ENCODE results near the gene A2M. TPM values are rescaled to one million over a fixed set of nuclear protein-coding genes. Genes with fewer than 3 reads are reported as not detected.

Gene A2M
- total and polyA plus RNA-seq, 4 experiments from 2014 or later: 3.0 to 3.2 (median 3.1) TPM; not detected in 1

- H3K36me3 ChIP-seq (ENCODE audit: insufficient read depth, low read length): no peaks in the 10 kb centered on the region
- POLR2A ChIA-PET (ENCODE audit: partially characterized antibody): interaction anchor here (0.7 to 19.6 kb wide), 5 partner anchors 10 to 85 kb away, joined by 3 to 492 read pairs (median 4); partner anchors contain the start of gene M6PR
- peaks cover 81% of the 10 kb centered on the region for H3K4me1 ChIP-seq (ENCODE audit: insufficient read depth, low read length)
- Mint-ChIP-seq H3K4me1 (peaks cover 58 to 90% (median 69%) of the 10 kb centered on the region in 4 donors), H3K9me3 (peaks cover 0 to 2% (median 0%) of the 10 kb centered on the region in 8 donors), H3K27ac (peak overlapping the region in 6 of 7 donors; percentile 7 to 85 (median 59)), H3K27me3 (no peaks in the 10 kb centered on the region), H3K4me3 (peak overlapping the region in 1 of 8 donors; percentile 74), H3K36me3 (peaks cover 28 to 41% of the 10 kb centered on the region in 2 donors)
- H3K27ac ChIP-seq (ENCODE audit: low read depth, low read length): no peak overlapping the region
- DNase-seq: no peak
- no peak overlapping the region for H3K4me3 ChIP-seq (ENCODE audit: low read length in 2 of 2)
- CTCF ChIA-PET (ENCODE audit: partially characterized antibody): interaction anchor here (1.1 to 21.2 kb wide), 8 partner anchors 12 to 427 kb away, joined by 3 to 561 read pairs (median 6); partner anchors contain the start of gene M6PR
- H3K9me3 ChIP-seq (ENCODE audit: control insufficient read depth in 1 of 2, low read length in 2 of 2): no peaks in the 10 kb centered on the region
- H3K27me3 ChIP-seq (ENCODE audit: insufficient read depth, low read length): no peaks in the 10 kb centered on the region
- intact Hi-C loops (cut with micrococcal nuclease): no loop called here
Measured at GRCh38 chr12:9036227-9036626, 79.5 kb downstream of the A2M start.

GRCh38 chr12:9034095-9034494 lies 81.6 kb downstream of the A2M start:
- Histone ChIP-seq H3K27ac (ENCODE audit: low read depth, low read length) (no peak overlapping the region), H3K9me3 (ENCODE audit: control insufficient read depth in 1 of 2, low read length in 2 of 2) (no peaks in the 10 kb centered on the region), H3K4me1 (ENCODE audit: insufficient read depth, low read length) (peaks cover 72% of the 10 kb centered on the region), H3K4me3 (ENCODE audit: low read length in 2 of 2) (no peak overlapping the region), H3K27me3 (ENCODE audit: insufficient read depth, low read length) (no peaks in the 10 kb centered on the region), H3K36me3 (ENCODE audit: insufficient read depth, low read length) (no peaks in the 10 kb centered on the region)
- Mint-ChIP-seq H3K4me1 (peaks cover 49 to 88% (median 66%) of the 10 kb centered on the region in 4 donors), H3K36me3 (peaks cover 32 to 49% of the 10 kb centered on the region in 2 donors), H3K27me3 (no peaks in the 10 kb centered on the region), H3K4me3 (peak overlapping the region in 1 of 8 donors; percentile 42), H3K27ac (no peak overlapping the region), H3K9me3 (peaks cover 0 to 2% (median 0%) of the 10 kb centered on the region in 8 donors)
- intact Hi-C loops (cut with micrococcal nuclease): no loop called here
- ChIA-PET POLR2A (ENCODE audit: partially characterized antibody) (interaction anchor here (1.1 to 19.6 kb wide), 5 partner anchors 8 to 82 kb away, joined by 3 to 492 read pairs (median 4); partner anchors contain the start of gene M6PR), CTCF (ENCODE audit: partially characterized antibody) (interaction anchor here (0.9 to 21.2 kb wide), 6 partner anchors 7 to 143 kb away, joined by 3 to 561 read pairs (median 12); partner anchors contain the start of gene M6PR)
- no peak for DNase-seq

- Histone ChIP-seq H3K27me3 (ENCODE audit: insufficient read depth, low read length) (no peaks in the 10 kb centered on the region), H3K36me3 (ENCODE audit: insufficient read depth, low read length) (no peaks in the 10 kb centered on the region), H3K27ac (ENCODE audit: low read depth, low read length) (no peak overlapping the region), H3K4me1 (ENCODE audit: insufficient read depth, low read length) (peaks cover 70% of the 10 kb centered on the region), H3K9me3 (ENCODE audit: control insufficient read depth in 1 of 2, low read length in 2 of 2) (no peaks in the 10 kb centered on the region), H3K4me3 (ENCODE audit: low read length in 2 of 2) (no peak overlapping the region)
- CTCF ChIA-PET (ENCODE audit: partially characterized antibody): interaction anchor here (1.0 to 21.2 kb wide), 7 partner anchors 8 to 143 kb away, joined by 3 to 561 read pairs (median 9); partner anchors contain the start of gene M6PR
- Mint-ChIP-seq H3K27me3 (no peaks in the 10 kb centered on the region), H3K36me3 (peaks cover 36 to 52% of the 10 kb centered on the region in 2 donors), H3K4me1 (peaks cover 48 to 86% (median 65%) of the 10 kb centered on the region in 4 donors), H3K4me3 (peak overlapping the region in 2 of 8 donors; percentile 30 to 42), H3K9me3 (peaks cover 0 to 2% (median 0%) of the 10 kb centered on the region in 8 donors), H3K27ac (peak overlapping the region in 5 of 7 donors; percentile 5 to 92 (median 66))
- intact Hi-C loops (cut with micrococcal nuclease): no loop called here
- no peak for DNase-seq
- POLR2A ChIA-PET (ENCODE audit: partially characterized antibody): interaction anchor here (0.9 to 19.6 kb wide), 3 partner anchors 11 to 82 kb away, joined by 3 to 492 read pairs (median 3); partner anchors contain the start of gene M6PR
Measured at GRCh38 chr12:9033265-9033887, 82.3 kb downstream of the A2M start.

- Mint-ChIP-seq H3K4me1 (peaks cover 46 to 82% (median 65%) of the 10 kb centered on the region in 4 donors), H3K4me3 (peak overlapping the region in 1 of 8 donors; percentile 30), H3K36me3 (peaks cover 41 to 54% of the 10 kb centered on the region in 2 donors), H3K27me3 (no peaks in the 10 kb centered on the region), H3K27ac (peak overlapping the region in 4 of 7 donors; percentile 1 to 92 (median 67)), H3K9me3 (peaks cover 0 to 2% (median 0%) of the 10 kb centered on the region in 8 donors)
- Histone ChIP-seq H3K4me1 (ENCODE audit: insufficient read depth, low read length) (peaks cover 68% of the 10 kb centered on the region), H3K4me3 (ENCODE audit: low read length in 2 of 2) (no peak overlapping the region), H3K27ac (ENCODE audit: low read depth, low read length) (no peak overlapping the region), H3K36me3 (ENCODE audit: insufficient read depth, low read length) (no peaks in the 10 kb centered on the region), H3K27me3 (ENCODE audit: insufficient read depth, low read length) (no peaks in the 10 kb centered on the region), H3K9me3 (ENCODE audit: control insufficient read depth in 1 of 2, low read length in 2 of 2) (no peaks in the 10 kb centered on the region)
- ChIA-PET POLR2A (ENCODE audit: partially characterized antibody) (interaction anchor here (0.9 to 19.6 kb wide), 4 partner anchors 14 to 81 kb away, joined by 3 to 492 read pairs (median 3); partner anchors contain the start of gene M6PR), CTCF (ENCODE audit: partially characterized antibody) (interaction anchor here (0.5 to 21.2 kb wide), 7 partner anchors 9 to 375 kb away, joined by 3 to 561 read pairs (median 8); partner anchors contain the start of gene M6PR)
- intact Hi-C loops (cut with micrococcal nuclease): no loop called here
- no peak for DNase-seq
Measured at GRCh38 chr12:9032202-9032964, 83.3 kb downstream of the A2M start.

GRCh38 chr12:9030776-9031175 lies 84.9 kb downstream of the A2M start:
- H3K27ac ChIP-seq (ENCODE audit: low read depth, low read length): no peak overlapping the region
- H3K4me3 Mint-ChIP-seq: peak overlapping the region in 4 of 8 donors; percentile 35 to 62 (median 49)
- ChIA-PET CTCF (ENCODE audit: partially characterized antibody) (interaction anchor here (0.7 to 21.2 kb wide), 4 partner anchors 8 to 81 kb away, joined by 4 to 561 read pairs (median 12); partner anchors contain the start of gene M6PR), POLR2A (ENCODE audit: partially characterized antibody) (interaction anchor here (0.6 to 19.6 kb wide), 6 partner anchors 37 to 374 kb away, joined by 3 to 492 read pairs (median 3); partner anchors contain the start of gene M6PR)
- H3K4me1 ChIP-seq (ENCODE audit: insufficient read depth, low read length): peaks cover 71% of the 10 kb centered on the region
- no peaks in the 10 kb centered on the region for H3K36me3 ChIP-seq (ENCODE audit: insufficient read depth, low read length)
- no peaks in the 10 kb centered on the region for H3K27me3 Mint-ChIP-seq
- intact Hi-C loops (cut with micrococcal nuclease): no loop called here
- H3K9me3 Mint-ChIP-seq: peaks cover 0 to 2% (median 0%) of the 10 kb centered on the region in 8 donors
- H3K9me3 ChIP-seq (ENCODE audit: control insufficient read depth in 1 of 2, low read length in 2 of 2): no peaks in the 10 kb centered on the region
- peaks cover 35 to 48% of the 10 kb centered on the region in 2 donors for H3K36me3 Mint-ChIP-seq
- H3K4me1 Mint-ChIP-seq: peaks cover 38 to 71% (median 54%) of the 10 kb centered on the region in 4 donors
- no peak overlapping the region for H3K4me3 ChIP-seq (ENCODE audit: low read length in 2 of 2)
- no peaks in the 10 kb centered on the region for H3K27me3 ChIP-seq (ENCODE audit: insufficient read depth, low read length)
- no peak for DNase-seq
- peak overlapping the region; percentile 33 to 92 (median 86) for H3K27ac Mint-ChIP-seq

- DNase-seq: no peak
- peaks cover 87% of the 10 kb centered on the region for H3K4me1 ChIP-seq (ENCODE audit: insufficient read depth, low read length)
Measured at GRCh38 chr12:9027161-9028059, 88.3 kb downstream of the A2M start.

More at GRCh38 chr12:9027161-9028059, 88.3 kb downstream of the A2M start:
- ChIA-PET POLR2A (ENCODE audit: partially characterized antibody) (interaction anchor here (0.9 to 19.6 kb wide), 6 partner anchors 9 to 76 kb away, joined by 4 to 492 read pairs (median 21); partner anchors contain the start of gene M6PR), CTCF (ENCODE audit: partially characterized antibody) (interaction anchor here (0.8 to 21.2 kb wide), 8 partner anchors 9 to 148 kb away, joined by 3 to 561 read pairs (median 3); partner anchors contain the start of gene M6PR)
- Histone ChIP-seq H3K9me3 (ENCODE audit: control insufficient read depth in 1 of 2, low read length in 2 of 2) (no peaks in the 10 kb centered on the region), H3K36me3 (ENCODE audit: insufficient read depth, low read length) (no peaks in the 10 kb centered on the region), H3K4me3 (ENCODE audit: low read length in 2 of 2) (no peak overlapping the region), H3K27ac (ENCODE audit: low read depth, low read length) (peak overlapping the region; percentile 35), H3K27me3 (ENCODE audit: insufficient read depth, low read length) (no peaks in the 10 kb centered on the region)
- peaks cover 0 to under 1% (median 0%) of the 10 kb centered on the region in 8 donors for H3K9me3 Mint-ChIP-seq
- H3K36me3 Mint-ChIP-seq: peaks cover 19 to 28% of the 10 kb centered on the region in 2 donors
- intact Hi-C loops (cut with micrococcal nuclease): no loop called here
- peak overlapping the region; percentile 35 to 80 (median 67) for H3K4me3 Mint-ChIP-seq
- peaks cover 31 to 51% (median 36%) of the 10 kb centered on the region in 4 donors for H3K4me1 Mint-ChIP-seq
- H3K27ac Mint-ChIP-seq: peak overlapping the region in 6 of 7 donors; percentile 89 to 97 (median 92)
- no peaks in the 10 kb centered on the region for H3K27me3 Mint-ChIP-seq
